Right renal pelvis (tissue), 4 donors: Measurements from ENCODE around the gene ZNF407. TPM values are rescaled to one million over a fixed set of nuclear protein-coding genes. Genes with fewer than 3 reads are reported as not detected.

Experiments
- DNase-seq, 4 donors: peaks; one replicate each; pipeline ENCODE4 v3.0.0-alpha.2; 2013; ENCODE audit warnings: low read depth in 4 of 4, low spot score in 3 of 4, missing footprints in 1 of 4
- polyA plus RNA-seq, 4 donors: library from polyadenylated mRNA; unstranded; fragments of 120-200 nt; gene quantifications; one replicate each; pipeline ENCODE4 v1.2.1, GENCODE V29; 2013; ENCODE audit not compliant: insufficient read length in 4 of 4

The ZNF407 gene
- polyA plus RNA-seq, 4 donors: 9.6 to 11.6 (median 10.0) TPM

DNA sequence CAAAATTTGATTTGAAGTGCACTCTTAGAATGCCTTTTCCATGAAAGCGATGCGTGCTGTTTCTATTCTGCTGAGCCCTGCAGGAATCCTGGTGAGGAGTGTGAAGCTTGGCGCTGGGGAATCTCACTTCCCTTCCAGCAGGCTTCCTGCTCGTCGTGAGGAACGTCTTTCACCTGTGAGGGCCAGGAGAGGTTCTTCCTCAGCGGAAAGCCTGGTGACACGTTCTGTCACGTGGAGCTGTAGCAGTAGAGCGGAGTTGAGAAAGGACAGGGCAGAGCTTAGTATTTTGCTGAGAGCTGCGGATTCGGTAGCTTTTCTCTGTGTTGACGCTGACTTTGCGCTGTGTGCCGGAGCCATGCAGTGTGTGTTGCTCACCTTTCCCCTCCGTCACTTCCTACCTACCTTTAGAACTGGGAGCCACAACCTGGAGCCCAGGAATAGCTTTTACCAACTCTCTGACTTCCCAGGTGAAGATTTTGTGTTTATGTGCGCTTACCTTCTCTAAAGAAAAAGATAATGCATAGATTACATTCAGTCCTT is 316.5 kb downstream of the ZNF407 start:
- DNase-seq: no peak

DNA sequence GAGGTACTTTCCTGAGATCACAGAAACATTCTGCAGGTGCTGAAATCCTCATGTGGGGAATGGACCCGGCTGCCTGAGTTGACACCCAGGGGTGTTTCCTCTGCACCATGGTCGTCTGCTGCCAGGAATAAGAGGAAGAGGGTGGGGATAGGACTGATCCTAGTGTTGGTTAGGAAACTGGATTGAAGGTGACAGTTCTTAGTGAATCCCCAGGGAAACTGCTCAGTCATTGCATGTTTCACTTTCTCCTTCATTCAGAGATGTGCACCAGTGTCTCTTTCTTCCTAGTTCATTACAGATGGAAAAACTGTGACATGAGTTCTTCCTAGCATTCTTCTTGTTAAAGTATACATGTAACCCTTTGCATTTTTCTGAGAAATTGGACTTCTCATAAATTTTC is 317.0 kb downstream of the ZNF407 start:
- DNase-seq: no peak

DNA sequence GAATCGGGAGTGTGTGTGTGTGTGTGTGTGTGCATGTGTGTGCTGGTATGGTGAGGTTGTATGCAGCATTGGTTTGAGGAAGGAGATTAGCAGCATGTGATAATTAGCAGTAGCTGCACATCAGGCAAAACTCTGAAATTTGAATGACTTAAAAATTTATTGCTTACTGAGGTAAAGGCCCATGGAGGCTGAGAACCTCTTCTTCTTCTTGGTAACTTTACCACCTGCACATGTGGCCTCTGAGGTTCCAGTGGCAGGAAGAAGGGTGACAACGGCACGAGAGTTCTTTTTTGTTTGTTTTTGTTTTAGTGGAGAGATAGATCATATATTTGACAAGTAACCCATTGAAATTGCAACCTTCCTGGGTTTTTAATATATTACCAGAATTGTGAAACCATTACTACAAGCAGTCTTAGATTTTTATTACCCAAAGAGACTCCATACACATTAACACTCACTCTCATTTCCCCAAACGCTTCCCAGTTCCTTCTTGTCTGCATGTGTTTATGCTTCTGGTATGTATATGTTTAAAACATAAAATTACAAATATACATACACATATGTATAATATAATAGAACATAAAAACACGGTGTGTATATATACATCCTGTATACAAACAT is 319.2 kb downstream of the ZNF407 start:
- DNase-seq: no peak

DNA sequence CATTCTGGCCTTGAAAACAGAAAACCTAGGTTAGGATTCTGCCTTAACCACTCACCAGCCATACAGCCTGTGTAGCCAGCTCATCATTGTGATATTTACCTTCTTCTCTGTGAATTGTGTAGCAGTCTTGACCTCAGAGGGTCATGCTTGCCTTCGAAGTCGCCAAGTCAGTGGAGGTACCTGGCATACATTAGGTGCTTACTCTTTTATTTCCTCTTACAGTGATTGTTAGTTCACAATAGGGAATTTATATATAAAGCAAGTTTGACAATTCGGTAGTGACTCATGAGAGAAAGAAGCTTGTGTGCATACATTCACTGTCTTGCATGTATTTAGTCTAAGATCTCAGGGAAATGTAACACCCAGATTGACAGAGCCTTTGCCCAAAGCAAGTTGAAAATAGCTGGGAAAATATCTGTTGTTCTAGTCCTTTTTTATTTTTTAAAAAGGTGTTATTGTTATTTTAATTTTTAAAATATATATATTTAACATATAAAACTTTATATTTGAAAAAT is 320.7 kb downstream of the ZNF407 start:
- DNase-seq: no peak

DNA sequence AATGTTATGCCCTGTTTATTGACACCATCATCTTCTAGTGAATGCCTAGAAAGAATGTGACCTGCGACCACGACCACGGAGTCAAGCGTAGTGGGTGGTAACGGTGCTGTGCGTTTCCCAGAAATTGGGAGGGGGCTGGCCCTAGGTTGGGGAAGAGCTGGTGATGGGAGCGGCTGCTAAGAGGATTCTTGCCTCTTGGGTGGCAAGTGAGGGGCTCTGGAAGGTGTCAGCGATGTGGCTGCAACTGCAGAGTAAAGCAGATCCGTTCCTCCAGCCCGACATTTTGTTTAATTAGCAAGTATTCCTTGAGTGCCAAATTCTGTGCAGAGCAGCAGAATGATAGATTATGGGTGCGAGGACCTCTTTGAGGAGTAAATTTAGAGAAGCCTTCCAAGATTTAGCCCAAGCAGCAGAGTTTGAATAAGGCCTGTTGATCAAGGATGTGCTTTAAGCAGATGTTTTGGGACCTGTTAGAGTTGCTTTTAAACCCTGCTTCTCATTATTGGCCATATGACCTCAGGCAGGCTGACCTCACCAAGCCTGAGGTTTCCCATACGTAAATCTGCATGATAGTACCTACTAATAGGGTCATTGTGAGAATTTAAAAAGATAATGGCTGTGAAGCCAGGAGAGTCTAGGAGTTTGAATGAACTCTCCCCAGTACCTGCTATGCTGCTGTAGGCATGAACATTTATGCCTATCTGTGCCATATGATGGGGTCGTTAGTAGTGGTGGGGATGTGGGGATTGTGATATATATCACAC is 323.6 kb downstream of the ZNF407 start:
- no peak for DNase-seq

DNA sequence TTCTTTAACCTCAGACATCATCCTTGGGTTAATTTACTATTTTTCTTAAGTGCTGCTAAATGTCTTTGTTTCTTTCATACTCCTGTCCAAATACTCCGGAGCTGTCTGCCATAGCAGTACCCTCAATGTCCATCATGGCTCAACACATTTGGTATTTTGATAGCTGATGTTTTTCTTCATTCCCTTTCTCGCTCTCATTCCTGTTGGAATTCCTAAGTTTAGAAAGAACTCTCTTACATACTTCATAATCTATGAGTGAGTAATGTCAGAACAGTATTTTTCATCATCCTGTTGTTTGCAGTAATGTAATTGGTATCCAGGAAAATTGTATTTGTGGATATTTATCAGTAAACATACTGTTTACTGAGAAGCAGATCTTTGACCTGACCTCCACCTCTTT is 328.4 kb downstream of the ZNF407 start:
- DNase-seq: no peak

DNA sequence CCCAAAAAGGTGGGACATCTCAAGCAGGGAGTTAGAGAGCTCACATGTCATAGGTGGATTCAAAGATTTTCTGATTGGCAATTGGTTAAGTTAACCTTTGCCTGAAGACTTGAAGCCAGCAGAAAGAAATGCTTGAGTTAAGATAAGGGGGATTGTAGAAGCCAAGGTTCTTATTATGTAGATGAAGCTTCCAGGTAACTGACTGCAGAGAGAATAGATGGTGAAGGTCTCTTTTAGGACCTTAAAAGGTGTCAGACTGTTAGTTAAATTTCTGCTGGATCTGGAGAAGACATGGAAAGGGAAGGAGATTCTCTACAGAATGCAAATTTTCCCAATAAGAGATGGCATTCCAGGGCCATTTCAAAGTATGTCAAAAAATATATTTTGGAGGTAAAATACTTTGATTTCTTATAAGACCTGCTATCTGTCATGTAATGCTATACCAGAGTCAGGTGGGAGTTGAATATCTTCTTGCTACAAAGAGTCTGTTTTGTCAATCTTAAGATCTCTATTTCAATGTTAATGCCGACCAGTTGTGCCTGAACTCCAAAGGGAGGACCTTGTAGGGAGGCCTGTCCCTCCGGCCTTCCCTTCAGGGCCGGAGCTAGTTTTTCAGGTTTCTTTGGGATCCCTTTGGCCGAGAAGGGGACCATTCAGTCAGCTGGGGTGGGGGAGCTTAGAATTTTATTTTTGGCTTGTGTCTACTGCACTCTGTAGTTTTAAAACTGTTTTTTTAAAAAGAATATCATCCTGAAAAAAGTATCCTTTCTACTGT is 330.7 kb downstream of the ZNF407 start:
- DNase-seq: no peak

DNA sequence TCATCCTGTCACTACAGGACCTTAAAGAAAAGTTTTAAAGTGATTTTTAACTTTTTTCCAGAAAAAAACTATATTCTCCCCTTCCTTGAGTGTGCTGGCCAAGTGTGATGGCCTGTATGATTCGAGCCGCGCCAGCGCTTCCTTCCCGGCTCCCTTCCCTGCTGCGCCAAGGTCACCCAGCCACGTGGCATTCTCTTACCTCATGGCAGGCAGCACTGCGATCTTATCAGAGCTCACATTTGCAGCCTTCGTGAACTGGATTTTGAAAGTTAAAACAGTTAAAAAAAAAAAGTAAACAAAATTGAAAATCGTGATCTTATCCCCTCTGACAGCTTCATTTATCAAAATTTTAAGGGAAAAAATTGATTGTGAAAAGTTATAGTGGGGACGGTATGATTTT is 331.4 kb downstream of the ZNF407 start:
- DNase-seq: no peak

DNA sequence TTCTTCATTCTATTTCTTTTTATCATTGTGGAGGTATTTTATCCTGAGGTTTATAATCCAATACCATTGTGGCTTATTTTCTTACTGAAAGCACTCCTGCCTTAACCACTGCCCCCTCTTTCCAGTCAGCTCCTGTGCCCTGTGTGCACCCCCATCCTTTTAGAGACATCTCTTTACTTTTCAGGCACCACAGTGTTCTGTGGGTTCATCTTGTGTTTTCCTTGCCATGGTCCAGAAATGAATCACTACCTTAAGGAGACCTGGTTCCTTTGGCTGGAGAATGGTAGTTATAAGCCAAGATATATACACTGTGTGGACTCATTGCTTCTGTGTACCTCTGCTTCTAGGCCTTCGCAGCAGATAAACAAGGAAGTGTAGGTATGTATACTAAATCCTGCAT is 332.9 kb downstream of the ZNF407 start:
- DNase-seq: no peak

DNA sequence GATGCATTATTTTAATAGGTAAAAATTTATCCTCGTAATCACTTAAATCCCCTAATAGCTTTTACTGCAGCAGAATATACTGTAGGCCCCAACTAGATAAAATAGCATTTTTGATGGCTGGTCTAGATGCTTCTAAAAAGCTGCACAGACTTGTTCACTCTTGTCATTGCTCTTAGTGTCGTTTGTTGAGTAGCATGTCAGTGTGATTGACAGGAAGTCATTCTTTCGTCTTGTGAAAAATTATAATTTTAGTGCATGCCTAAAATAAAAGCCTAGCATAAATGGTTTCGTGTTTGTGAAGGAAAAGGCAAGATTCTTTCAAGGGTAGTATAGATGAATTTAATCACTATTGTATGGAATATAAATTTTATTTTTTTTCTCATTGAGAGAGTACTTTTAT is 336.3 kb downstream of the ZNF407 start:
- DNase-seq: no peak

DNA sequence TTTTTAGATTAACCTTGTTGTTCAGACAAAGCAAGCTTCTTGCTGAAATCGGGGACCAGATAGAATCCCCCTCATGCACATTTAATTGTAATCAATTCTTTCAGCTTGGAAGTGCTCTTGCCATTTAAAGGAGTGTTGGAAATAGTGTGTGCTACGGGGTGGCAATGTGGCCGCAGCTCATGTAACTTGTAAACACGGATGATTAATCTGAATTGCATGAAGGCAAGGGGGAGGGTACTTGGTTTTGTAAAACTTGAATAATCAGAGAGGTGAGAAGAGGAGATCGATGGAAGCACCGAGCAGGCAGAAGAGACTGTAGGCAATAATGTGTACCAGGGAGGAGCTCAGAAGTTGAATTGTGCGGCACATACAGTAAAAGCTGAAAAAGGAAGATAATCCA is 337.8 kb downstream of the ZNF407 start:
- no peak for DNase-seq

DNA sequence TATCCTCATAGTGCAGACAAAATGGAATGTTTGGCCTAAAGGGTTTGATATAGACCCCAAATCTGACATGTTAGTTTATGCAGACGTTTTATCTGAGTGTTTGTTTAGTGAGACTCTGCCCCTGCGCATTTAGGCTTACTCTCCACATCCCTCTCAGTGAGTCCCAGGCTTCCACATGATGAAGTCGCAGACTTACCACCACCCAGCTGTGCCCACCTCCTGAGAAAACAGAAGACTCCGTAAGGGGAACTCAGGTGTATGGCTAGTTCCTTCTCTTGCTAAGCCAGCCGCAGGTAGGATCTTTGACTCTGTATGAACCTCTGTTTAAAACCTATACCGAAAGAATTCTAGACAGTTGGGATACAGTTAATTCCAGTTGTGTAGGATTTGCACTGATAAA is 338.7 kb downstream of the ZNF407 start:
- DNase-seq: no peak

DNA sequence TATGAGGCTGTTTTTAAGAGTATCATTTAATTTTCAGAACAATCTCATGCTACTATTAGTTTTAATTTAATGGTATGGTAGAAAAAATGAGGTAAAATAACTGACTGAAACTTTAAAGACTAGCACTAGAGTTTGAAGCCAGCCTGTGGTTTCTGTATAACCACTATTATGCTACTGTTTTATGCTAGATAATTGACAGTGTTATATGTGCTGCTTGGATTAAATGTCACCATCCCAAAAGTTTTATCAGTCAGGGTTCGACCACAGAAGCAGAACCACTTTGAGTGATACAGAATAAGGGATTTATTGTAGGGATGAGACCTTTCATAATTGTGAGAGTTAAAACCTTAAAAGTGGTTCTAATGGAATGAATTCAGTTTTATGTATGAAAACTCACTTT is 339.6 kb downstream of the ZNF407 start:
- no peak for DNase-seq

DNA sequence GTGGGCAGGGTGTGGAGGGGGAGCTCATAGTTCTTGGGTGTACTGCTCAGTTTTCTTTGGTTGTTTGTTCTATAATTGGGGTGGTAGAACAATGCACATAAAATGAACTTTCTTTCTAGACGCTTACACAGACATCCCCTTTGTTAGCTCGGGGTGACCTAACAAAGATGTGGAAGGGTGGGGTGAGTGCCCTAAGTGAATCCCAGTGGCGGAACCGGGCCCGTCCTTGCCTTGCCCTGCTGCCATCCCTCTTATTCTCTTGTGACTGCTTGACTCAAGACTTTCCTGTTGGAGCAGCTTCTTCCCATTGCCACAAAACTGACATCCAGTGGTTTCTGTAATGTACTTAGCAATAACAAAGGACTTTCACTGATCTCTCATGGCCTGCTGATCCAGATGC is 343.2 kb downstream of the ZNF407 start:
- no peak for DNase-seq

DNA sequence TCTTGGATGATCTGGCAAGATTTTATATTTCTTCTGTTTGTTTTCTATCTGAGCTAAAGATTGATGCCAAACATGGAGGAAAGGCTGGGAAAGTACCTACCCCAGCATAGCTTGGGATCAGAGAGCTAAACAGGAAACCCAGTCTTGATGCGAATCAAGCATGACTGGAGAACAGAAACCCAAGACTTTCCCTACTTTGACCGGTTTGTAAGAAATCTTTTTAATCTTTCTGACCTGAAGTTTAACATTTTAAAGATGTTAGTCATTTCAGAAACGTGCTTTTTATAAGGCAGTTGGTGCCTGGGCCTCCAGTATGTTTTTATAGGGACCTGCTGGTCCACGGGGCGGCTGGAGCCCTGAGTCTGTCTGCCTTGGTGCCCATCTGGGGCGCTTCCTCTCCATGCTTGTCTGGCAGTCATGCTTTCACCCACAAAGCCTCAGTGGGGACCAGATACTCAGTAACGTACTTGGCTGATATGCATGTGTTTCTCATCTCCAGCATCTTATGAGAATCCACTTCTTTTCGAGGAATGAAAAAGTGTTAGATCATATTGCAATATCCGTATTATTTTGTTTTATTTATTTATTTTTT is 344.7 kb downstream of the ZNF407 start:
- no peak for DNase-seq

DNA sequence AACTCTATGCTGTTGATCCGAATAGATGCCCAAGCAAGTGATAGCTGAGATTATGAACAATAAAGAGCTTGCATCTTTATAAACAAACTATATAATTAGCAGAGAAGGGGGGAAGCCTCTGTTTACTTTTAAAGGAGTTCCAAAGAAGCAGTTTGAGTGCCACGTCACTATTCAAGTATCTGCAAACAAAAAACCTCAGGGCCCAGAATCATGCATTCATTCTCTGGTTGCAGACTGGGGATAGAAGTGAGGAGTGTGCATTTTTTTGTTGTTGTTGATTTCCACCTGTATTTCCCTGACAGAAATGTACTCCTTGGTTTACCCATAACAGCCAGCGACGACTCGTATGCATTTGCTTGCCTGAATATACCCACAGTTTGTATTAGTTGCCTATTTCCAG is 347.0 kb downstream of the ZNF407 start:
- DNase-seq: no peak

DNA sequence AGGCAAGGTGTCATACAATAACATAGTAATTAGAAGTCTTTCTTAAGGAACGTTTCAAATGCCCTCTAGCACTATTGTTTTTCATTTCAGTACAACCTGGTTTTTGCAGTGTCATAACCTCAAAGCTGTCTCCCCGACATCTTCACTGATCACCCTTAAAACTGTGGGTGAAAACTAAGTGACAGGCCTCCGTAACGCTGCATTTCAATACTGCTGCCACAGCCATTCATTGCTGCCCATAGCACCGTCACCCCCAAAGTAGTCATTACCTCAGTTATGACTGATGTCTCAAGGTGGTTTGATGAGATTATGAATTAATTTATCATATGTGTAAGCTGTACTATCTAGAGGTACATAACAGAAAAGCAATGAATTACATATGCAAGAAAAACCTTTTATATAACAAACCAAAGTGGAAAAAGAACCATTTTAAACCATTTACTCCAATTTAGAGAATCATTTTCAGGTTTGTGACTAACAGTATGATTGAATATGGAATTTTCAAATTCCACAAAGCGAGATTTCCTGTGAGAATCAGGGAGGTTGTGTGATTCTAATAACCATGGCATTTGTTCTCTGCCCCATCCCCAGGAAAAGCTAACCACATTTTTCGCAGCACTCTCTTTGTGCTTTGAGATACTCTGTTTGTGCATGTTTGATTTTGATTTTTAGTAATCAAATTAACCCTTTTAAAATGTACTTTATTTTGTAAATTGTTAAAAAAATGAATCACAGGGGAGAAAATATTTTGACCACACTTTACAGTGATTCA is 348.3 kb downstream of the ZNF407 start:
- no peak for DNase-seq

DNA sequence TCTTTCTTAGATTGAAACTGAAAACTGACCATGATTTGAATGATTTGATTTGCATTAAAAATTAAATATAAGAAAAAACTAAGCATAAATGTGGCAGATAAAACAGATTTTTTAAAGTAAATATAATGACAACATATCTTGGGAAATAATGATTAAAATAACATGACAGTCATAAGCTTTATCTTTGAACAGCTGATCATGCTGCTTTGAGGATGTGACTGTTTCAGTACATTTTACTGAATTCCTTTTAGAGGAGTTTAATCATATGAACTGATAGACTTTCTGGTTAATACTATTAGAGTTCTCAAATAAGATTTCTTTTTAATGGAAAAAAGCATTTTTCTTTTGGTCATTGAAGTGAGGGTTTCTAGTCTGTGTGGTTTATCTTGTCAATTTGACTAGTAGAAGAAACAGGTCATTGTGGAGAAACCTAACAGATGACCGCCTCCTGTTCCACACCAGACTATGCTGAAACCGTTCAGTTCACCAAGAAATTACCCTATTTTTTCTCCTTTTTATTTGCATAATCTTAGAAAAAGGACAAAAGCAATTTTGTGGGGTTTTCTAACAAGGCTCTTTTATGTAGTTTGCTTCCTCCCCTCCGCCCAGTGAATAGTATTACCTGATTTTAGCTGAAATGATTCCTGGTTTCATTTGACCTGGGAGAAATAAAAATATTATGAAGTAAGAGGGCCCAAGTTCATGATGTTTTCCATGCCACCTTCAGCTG is 349.1 kb downstream of the ZNF407 start:
- no peak for DNase-seq

DNA sequence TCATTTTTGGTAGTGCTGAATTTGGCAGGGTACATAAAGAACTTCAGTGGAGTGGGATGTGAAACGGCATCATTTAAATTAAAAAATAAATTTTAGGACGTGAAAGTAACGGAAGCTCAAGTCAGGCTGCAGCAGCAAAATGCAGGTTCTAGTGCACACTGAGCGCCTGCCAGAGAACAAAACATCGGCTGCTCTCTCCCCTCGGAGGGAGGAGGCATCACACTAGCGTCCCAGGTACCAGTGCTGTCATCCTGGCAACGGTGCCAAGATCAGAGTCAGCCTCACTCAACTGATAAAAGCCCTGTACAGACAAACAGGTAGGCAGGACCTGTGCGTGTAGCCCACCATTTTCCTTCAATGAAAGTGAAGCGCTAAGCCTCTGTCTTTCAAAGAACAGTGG is 349.7 kb downstream of the ZNF407 start:
- no peak for DNase-seq

DNA sequence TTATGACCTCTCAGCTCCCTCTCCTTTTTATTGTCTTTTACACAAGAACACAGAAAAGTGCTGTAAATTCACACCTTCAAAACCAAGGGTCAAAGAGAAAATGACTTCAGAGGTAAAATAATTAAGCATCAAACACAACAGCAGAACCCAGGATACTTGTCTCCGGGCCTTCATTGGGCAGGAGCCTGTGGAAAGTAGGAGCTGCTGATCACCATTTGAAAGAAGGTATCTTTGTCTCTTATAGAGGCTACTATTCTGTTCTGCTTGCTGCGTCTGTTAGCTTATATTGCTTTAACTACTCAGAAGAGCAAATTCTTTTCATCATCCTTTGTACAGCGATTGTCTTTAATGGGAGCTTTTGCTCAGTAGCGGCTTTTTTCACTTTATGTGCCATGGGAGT is 350.2 kb downstream of the ZNF407 start:
- no peak for DNase-seq
